ENCODE results near the gene POGLUT2.

- no peak for TF ChIP-seq POLR2A (IDR thresholded peaks at IDR 0.05)
- TF ChIP-seq, protein P1, sequence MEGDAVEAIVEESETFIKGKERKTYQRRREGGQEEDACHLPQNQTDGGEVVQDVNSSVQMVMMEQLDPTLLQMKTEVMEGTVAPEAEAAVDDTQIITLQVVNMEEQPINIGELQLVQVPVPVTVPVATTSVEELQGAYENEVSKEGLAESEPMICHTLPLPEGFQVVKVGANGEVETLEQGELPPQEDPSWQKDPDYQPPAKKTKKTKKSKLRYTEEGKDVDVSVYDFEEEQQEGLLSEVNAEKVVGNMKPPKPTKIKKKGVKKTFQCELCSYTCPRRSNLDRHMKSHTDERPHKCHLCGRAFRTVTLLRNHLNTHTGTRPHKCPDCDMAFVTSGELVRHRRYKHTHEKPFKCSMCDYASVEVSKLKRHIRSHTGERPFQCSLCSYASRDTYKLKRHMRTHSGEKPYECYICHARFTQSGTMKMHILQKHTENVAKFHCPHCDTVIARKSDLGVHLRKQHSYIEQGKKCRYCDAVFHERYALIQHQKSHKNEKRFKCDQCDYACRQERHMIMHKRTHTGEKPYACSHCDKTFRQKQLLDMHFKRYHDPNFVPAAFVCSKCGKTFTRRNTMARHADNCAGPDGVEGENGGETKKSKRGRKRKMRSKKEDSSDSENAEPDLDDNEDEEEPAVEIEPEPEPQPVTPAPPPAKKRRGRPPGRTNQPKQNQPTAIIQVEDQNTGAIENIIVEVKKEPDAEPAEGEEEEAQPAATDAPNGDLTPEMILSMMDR (IDR thresholded peaks at IDR 0.05): no peak
Measured at GRCh38 chr13:102825921-102826706, 27.3 kb upstream of the POGLUT2 start.

All from body of pancreas (tissue), 4 donors.